PC-9 (cell line): ENCODE data around the gene INSIG2. TPM values are rescaled to one million over a fixed set of nuclear protein-coding genes. Genes with fewer than 3 reads are reported as not detected.

Experiments used
- BruUV-seq: library from RNA; stranded (reverse); fragments of 400-500 nt; replicated peaks from 2 replicates; lab custom pipeline; 2021; lab: Mats Ljungman, UMichigan
- CTCF ChIA-PET: fragments of 300-600 bp; sonication (Branson Sonifier 250); formaldehyde crosslinking; loops from one replicate; lab custom pipeline; 2022; ENCODE audit warnings: antibody characterized with exemption; lab: Charles Lee
- POLR2A ChIA-PET: fragments of 300-600 bp; sonication (Branson Sonifier 250); formaldehyde crosslinking; loops from one replicate; lab custom pipeline; 2022; ENCODE audit warnings: antibody characterized with exemption; ENCODE audit not compliant: unreplicated experiment; lab: Charles Lee
- DNase-seq, 2 experiments: peaks; one replicate each; pipeline versions ENCODE4 v3.0.0 to v3.0.0-alpha.2; 2015 to 2022; ENCODE audit warnings: mixed read lengths in 1 of 2
- H2AFZ ChIP-seq: fragments of 200-600 bp; sonication (generic); 2 replicates; pipeline ENCODE4 v1.8.1; 2017; ENCODE audit warnings: antibody characterized with exemption
- H3F3A ChIP-seq: fragments of 200-600 bp; sonication (generic); 2 replicates; pipeline ENCODE4 v1.8.1; 2017; ENCODE audit warnings: antibody characterized with exemption, mild to moderate bottlenecking, low read depth; ENCODE audit not compliant: insufficient read depth
- H3K27ac ChIP-seq: fragments of 200-600 bp; sonication (generic); 2 replicates; pipeline ENCODE4 v1.6.1; 2016; ENCODE audit warnings: mixed run types
- H3K27me3 ChIP-seq: fragments of 200-600 bp; sonication (generic); 2 replicates; pipeline ENCODE4 v1.6.1; 2016; ENCODE audit warnings: low read depth, mixed run types; ENCODE audit not compliant: insufficient read depth
- H3K36me3 ChIP-seq: fragments of 200-600 bp; sonication (generic); 2 replicates; pipeline ENCODE4 v1.6.1; 2016; ENCODE audit warnings: low read depth, mixed run types
- H3K4me1 ChIP-seq: fragments of 200-600 bp; sonication (generic); replicated peaks from 2 replicates; pipeline ENCODE4 v1.6.1; 2016; ENCODE audit warnings: mixed run types; ENCODE audit not compliant: insufficient read depth
- H3K4me2 ChIP-seq: fragments of 200-600 bp; sonication (generic); 2 replicates; pipeline ENCODE4 v1.6.1; 2017; ENCODE audit warnings: mixed run types
- H3K4me3 ChIP-seq: fragments of 200-600 bp; sonication (generic); 2 replicates; pipeline ENCODE4 v1.6.1; 2016; ENCODE audit warnings: mixed run types
- H3K79me2 ChIP-seq: fragments of 200-600 bp; sonication (generic); 2 replicates; pipeline ENCODE4 v1.6.1; 2017; ENCODE audit warnings: low read depth, mixed run types
- H3K9me2 ChIP-seq: fragments of 200-600 bp; sonication (generic); 2 replicates; pipeline ENCODE4 v1.8.1; 2017; ENCODE audit warnings: mild to moderate bottlenecking; ENCODE audit not compliant: insufficient read depth
- H3K9me3 ChIP-seq: fragments of 200-600 bp; sonication (generic); 2 replicates; pipeline ENCODE4 v1.8.1; 2016; ENCODE audit warnings: low read depth; ENCODE audit not compliant: insufficient read depth
- H4K20me1 ChIP-seq: fragments of 200-600 bp; sonication (generic); 2 replicates; pipeline ENCODE4 v1.8.1; 2017; ENCODE audit not compliant: insufficient read depth
- EZH2 ChIP-seq: fragments of 200-600 bp; sonication (generic); IDR thresholded peaks from 2 replicates; pipeline ENCODE4 v1.8.0; 2017; ENCODE audit warnings: antibody characterized with exemption, low read depth
- intact Hi-C: fragments of 100-400 bp; cut with micrococcal nuclease; formaldehyde crosslinking; loops from one replicate; pipeline ENCODE4 v1.10.0; 2022; ENCODE audit not compliant: unreplicated experiment
- total RNA-seq: library from RNA; stranded (reverse); gene quantifications from 2 replicates; pipeline ENCODE4 v1.2.3, GENCODE V29; 2021
- TF ChIP-seq, protein P1 (sequence below): fragments of 200-600 bp; sonication (generic); conservative IDR thresholded peaks from 2 replicates; pipeline ENCODE4 v1.6.1; 2017; ENCODE audit warnings: mixed run types, antibody characterized with exemption, mild to moderate bottlenecking, moderate library complexity

INSIG2 gene
- total RNA-seq, 1 experiment from 2014 or later = 33.6 TPM

DNA sequence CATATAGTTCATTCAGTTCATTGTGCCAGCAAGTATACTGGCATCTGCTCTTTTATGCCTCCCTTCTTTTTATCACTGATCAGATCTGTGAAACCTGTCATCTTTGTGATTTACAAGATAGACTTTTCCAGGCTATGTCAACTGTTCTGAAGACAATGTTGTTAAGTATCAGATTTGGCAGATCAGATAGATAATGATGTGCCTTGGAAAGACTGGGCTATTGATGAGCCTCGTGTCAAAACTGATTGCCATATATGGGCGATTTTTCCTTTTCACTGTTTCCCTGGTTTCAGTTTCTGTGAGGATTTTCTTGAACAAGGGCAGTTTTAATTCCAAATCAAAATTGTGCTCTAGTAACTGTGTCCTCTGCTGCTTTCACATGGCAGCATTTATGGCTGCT, 26.6 kb downstream of the INSIG2 start:
- peak overlapping the region; percentile 99 for H3K27ac ChIP-seq
- TF ChIP-seq, protein P1, sequence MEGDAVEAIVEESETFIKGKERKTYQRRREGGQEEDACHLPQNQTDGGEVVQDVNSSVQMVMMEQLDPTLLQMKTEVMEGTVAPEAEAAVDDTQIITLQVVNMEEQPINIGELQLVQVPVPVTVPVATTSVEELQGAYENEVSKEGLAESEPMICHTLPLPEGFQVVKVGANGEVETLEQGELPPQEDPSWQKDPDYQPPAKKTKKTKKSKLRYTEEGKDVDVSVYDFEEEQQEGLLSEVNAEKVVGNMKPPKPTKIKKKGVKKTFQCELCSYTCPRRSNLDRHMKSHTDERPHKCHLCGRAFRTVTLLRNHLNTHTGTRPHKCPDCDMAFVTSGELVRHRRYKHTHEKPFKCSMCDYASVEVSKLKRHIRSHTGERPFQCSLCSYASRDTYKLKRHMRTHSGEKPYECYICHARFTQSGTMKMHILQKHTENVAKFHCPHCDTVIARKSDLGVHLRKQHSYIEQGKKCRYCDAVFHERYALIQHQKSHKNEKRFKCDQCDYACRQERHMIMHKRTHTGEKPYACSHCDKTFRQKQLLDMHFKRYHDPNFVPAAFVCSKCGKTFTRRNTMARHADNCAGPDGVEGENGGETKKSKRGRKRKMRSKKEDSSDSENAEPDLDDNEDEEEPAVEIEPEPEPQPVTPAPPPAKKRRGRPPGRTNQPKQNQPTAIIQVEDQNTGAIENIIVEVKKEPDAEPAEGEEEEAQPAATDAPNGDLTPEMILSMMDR = no peak
- no peak for TF ChIP-seq EZH2
- H3K4me3 ChIP-seq = no peak overlapping the region
- no peaks in the 10 kb centered on the region for H3K27me3 ChIP-seq
- intact Hi-C loops = no loop called here
- peaks cover 45% of the 10 kb centered on the region for H3K4me1 ChIP-seq
- no peaks in the 10 kb centered on the region for H4K20me1 ChIP-seq
- H3F3A ChIP-seq = peaks cover 39% of the 10 kb centered on the region
- H3K79me2 ChIP-seq = peaks cover 16% of the 10 kb centered on the region; the same call in 1 of the 2 replicates
- no peaks in the 10 kb centered on the region for H3K9me2 ChIP-seq
- H3K9me3 ChIP-seq = peaks cover 4% of the 10 kb centered on the region
- peak overlapping the region; percentile 58; the same call in 1 of the 2 replicates for H3K4me2 ChIP-seq
- H3K36me3 ChIP-seq = peaks cover 22% of the 10 kb centered on the region
- peak in 1 of 2 experiments; percentile 33 for DNase-seq
- no TSS peak for BruUV-seq
- CTCF ChIA-PET = no interaction called here
- POLR2A ChIA-PET = interaction anchor here (0.6 kb wide), 1 partner anchor 20 kb away, joined by 3 read pairs; no protein-coding TSS in a partner anchor
- no peak overlapping the region for H2AFZ ChIP-seq

DNA sequence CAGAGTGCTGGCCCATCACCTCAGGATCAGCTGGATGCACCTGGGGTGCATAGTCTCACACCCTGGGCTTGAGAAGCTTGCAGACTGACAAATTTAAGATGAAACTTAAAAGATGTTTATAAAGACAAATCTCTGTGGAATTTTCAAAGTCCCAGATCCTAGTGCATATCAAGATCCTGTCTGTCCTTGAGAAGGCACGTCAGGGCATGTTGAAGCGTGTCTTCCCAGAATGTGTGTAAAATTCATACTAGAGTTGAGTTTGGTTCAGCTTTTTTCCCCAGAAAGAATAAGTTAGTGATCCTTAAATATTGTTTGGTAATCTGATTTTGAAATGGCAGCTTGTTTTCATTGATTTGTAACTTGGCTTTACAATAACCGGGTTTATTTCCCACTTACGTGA, 27.5 kb downstream of the INSIG2 start:
- Histone ChIP-seq H3K79me2 (peaks cover 11% of the 10 kb centered on the region; the same call in 1 of the 2 replicates), H3K9me3 (peaks cover 4% of the 10 kb centered on the region; the same call in 1 of the 2 replicates), H3K4me2 (no peak overlapping the region), H3K9me2 (no peaks in the 10 kb centered on the region), H3F3A (peaks cover 32% of the 10 kb centered on the region), H3K27me3 (no peaks in the 10 kb centered on the region), H3K4me1 (peaks cover 47% of the 10 kb centered on the region), H3K4me3 (no peak overlapping the region), H2AFZ (no peak overlapping the region), H3K36me3 (peaks cover 15% of the 10 kb centered on the region; the same call in 1 of the 2 replicates), H4K20me1 (no peaks in the 10 kb centered on the region), H3K27ac (no peak overlapping the region)
- DNase-seq = no peak
- TF ChIP-seq, protein P1 = no peak
- TF ChIP-seq EZH2 = no peak
- intact Hi-C loops = no loop called here
- POLR2A ChIA-PET = no interaction called here
- CTCF ChIA-PET = interaction anchor here (0.6 kb wide), 1 partner anchor 1098 kb away, joined by 3 read pairs; no protein-coding TSS in a partner anchor
- BruUV-seq = no TSS peak

DNA sequence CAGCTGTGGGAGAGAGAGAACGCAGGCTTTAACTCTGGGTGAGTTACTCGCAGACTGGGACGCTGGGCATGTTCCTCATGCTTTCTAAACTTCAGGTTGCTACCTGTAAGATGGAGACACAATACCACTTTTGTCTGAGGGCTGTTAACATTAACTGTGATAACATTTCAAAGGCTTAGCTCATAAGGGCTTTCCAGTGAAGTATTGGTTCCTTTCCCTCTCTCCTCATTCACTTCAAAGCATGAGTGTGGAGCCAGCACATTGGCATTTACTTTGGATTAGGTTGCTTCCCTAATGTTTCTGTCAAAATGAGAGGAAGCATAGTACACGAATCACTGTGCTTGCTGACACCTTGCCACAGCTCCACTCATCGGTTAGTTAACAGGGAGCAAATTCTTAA, 30.2 kb downstream of the INSIG2 start:
- BruUV-seq = no TSS peak
- POLR2A ChIA-PET = no interaction called here
- peaks cover 18% of the 10 kb centered on the region; the same call in 1 of the 2 replicates for H3K36me3 ChIP-seq
- peaks cover 48% of the 10 kb centered on the region for H3K4me1 ChIP-seq
- peaks cover 4% of the 10 kb centered on the region; the same call in 1 of the 2 replicates for H3K9me3 ChIP-seq
- H3F3A ChIP-seq = peaks cover 28% of the 10 kb centered on the region
- H3K4me3 ChIP-seq = no peak overlapping the region
- H3K9me2 ChIP-seq = 0 out of 2 replicates have a peak, but pooled peaks cover 3% of the 10 kb centered on the region
- peak in 1 of 2 experiments; percentile 28 for DNase-seq
- H3K4me2 ChIP-seq = no peak overlapping the region
- TF ChIP-seq, protein P1 = no peak
- no peak for TF ChIP-seq EZH2
- no peaks in the 10 kb centered on the region for H4K20me1 ChIP-seq
- no peak overlapping the region for H2AFZ ChIP-seq
- peaks cover 11% of the 10 kb centered on the region; the same call in 1 of the 2 replicates for H3K79me2 ChIP-seq
- no peak overlapping the region for H3K27ac ChIP-seq
- CTCF ChIA-PET = interaction anchor here (0.6 kb wide), 1 partner anchor 101 kb away, joined by 4 read pairs; no protein-coding TSS in a partner anchor
- intact Hi-C loops = no loop called here
- H3K27me3 ChIP-seq = no peaks in the 10 kb centered on the region
